ENCODE data around the gene SLC22A3. TPM values are rescaled to one million over a fixed set of nuclear protein-coding genes. Genes with fewer than 3 reads are reported as not detected.

The SLC22A3 gene
- total RNA-seq, 1 experiment from 2014 or later = 0.07 TPM

- H3K79me2 ChIP-seq (ENCODE audit: insufficient read depth, low read length) = no peaks in the 10 kb centered on the region
- intact Hi-C loops (cut with micrococcal nuclease) = no loop called here
- no TSS peak for BruUV-seq (replicated peaks)
- no peak overlapping the region for H3K4me2 ChIP-seq (ENCODE audit: low read length)
- no peaks in the 10 kb centered on the region for H3K36me3 ChIP-seq (ENCODE audit: control insufficient read depth in 1 of 2, insufficient read depth in 2 of 2, low read length in 2 of 2)
- POLR2A ChIA-PET = no interaction called here
- TF ChIP-seq ZBTB33 (IDR thresholded peaks at IDR 0.05; ENCODE audit: extremely low read depth, insufficient replicate concordance, low read length) (no peak), JUND (IDR thresholded peaks at IDR 0.05) (no peak), CTCF (IDR thresholded peaks at IDR 0.05 in 2 of 3, conservative IDR thresholded peaks at IDR 0.05 in 1 of 3; ENCODE audit: borderline replicate concordance in 1 of 3, insufficient read depth in 1 of 3, low read depth in 2 of 3, low read length in 2 of 3) (no peak), EZH2phosphoT487 (IDR thresholded peaks at IDR 0.05; ENCODE audit: borderline replicate concordance) (no peak), POLR2A (IDR thresholded peaks at IDR 0.05; ENCODE audit: borderline replicate concordance, extremely low read depth, insufficient read depth, insufficient read length) (no peak), ZFX (IDR thresholded peaks at IDR 0.05) (no peak), ZNF274 (IDR thresholded peaks at IDR 0.05; ENCODE audit: low read depth, low read length) (no peak), ELF1 (IDR thresholded peaks at IDR 0.05; ENCODE audit: borderline replicate concordance, low read depth) (no peak), YY1 (IDR thresholded peaks at IDR 0.05; ENCODE audit: extremely low read depth, insufficient replicate concordance, low read depth, low read length) (no peak), TCF7L2 (IDR thresholded peaks at IDR 0.05; ENCODE audit: borderline replicate concordance, extremely low read depth, insufficient read depth, insufficient read length) (no peak), SRF (IDR thresholded peaks at IDR 0.05; ENCODE audit: low read depth) (no peak), ATF3 (IDR thresholded peaks at IDR 0.05) (no peak), POLR2AphosphoS5 (IDR thresholded peaks at IDR 0.05; ENCODE audit: low read depth, low read length) (no peak), CEBPB (IDR thresholded peaks at IDR 0.05; ENCODE audit: low read depth) (no peak), FOSL1 (IDR thresholded peaks at IDR 0.05; ENCODE audit: low read depth) (no peak), SP1 (IDR thresholded peaks at IDR 0.05; ENCODE audit: low read depth) (no peak)
- no peaks in the 10 kb centered on the region for H3K9me2 ChIP-seq (ENCODE audit: insufficient read depth)
- ATAC-seq = no peak
- no peaks in the 10 kb centered on the region for H4K20me1 ChIP-seq (ENCODE audit: insufficient read depth)
- DNase-seq (ENCODE audit: low read depth, low spot score) = no peak
- RAD21 ChIA-PET (ENCODE audit: low non-redundant PET in 1 of 2, low total read pairs in 2 of 2, uncharacterized antibody in 2 of 2, unreplicated experiment in 2 of 2) = no interaction called here
- CTCF ChIA-PET = no interaction called here
- H3K4me3 ChIP-seq (replicated peaks in 1 of 2; ENCODE audit: low read depth in 1 of 2, low read length in 2 of 2) = no peak overlapping the region
- H3K9ac ChIP-seq (ENCODE audit: low read length) = no peak overlapping the region
- no peak overlapping the region for H2AFZ ChIP-seq (ENCODE audit: low read depth, low read length, poor library complexity, severe bottlenecking)
- peaks cover 5% of the 10 kb centered on the region; the same call in 1 of the 2 replicates for H3K27me3 ChIP-seq (ENCODE audit: insufficient read depth, low read length)
- H3K9me3 ChIP-seq (ENCODE audit: control insufficient read depth in 1 of 2, insufficient read depth in 1 of 2, low read depth in 1 of 2, low read length in 2 of 2) = no peaks in the 10 kb centered on the region
- no peak overlapping the region for H3K27ac ChIP-seq (ENCODE audit: low read depth, low read length)
- no peaks in the 10 kb centered on the region for H3K4me1 ChIP-seq (ENCODE audit: control insufficient read depth in 1 of 2, insufficient read depth in 2 of 2, low read length in 2 of 2)
These were observed 83.0 kb downstream of the SLC22A3 start for GRCh38 chr6:160431226-160431625.
